GM21529 (cell line): ENCODE data around the gene PLEKHG1.

Experiments
- ATAC-seq: cut with Tn5 transposase; IDR thresholded peaks from one replicate; pipeline ENCODE4 v1.9.1; 2021; ENCODE audit not compliant: unreplicated experiment

Gene PLEKHG1

DNA sequence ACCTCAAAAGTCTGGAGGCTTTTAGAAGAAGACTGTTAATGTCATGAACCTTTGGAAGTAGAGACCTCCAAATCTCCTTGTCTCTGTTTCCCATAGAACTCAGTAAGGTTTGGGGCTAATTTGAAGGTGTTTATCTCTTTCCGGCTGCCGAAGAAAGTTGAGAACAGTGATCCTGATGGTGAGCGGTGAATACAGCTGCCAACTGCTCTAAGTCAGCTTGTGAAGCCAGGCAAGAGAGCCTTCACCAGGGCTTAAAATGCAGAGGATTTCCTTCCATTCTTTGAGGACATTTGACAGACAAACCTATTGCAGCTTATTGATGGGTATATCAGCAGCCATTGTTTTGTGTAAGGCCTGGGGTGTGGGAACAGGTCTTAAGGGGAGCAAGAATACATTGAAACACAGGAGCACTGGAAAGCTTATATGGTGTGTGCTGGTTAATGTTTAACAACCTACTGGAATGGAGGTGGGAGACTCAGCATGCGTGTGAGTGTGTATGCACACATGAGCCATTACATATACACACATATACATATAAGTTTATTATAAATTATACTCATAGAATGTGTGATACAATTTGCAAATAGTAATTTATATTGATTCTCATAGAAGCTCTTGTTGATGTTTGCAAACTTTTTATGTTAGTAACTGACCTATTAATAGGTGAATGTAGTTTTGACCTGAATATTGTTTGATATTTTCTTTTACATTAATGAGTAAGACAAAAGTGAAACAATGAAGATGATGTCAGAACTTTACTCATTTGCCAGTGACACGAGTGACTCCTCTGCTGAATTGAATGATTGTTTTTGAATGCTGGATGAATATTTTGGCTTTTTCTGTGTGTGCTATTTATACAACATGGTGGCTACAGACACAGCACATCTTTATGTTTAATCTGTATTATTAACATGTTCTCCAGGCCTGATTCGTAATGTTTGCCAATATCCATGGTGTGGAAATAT lies 18.1 kb downstream of the PLEKHG1 start:
- no peak for ATAC-seq

DNA sequence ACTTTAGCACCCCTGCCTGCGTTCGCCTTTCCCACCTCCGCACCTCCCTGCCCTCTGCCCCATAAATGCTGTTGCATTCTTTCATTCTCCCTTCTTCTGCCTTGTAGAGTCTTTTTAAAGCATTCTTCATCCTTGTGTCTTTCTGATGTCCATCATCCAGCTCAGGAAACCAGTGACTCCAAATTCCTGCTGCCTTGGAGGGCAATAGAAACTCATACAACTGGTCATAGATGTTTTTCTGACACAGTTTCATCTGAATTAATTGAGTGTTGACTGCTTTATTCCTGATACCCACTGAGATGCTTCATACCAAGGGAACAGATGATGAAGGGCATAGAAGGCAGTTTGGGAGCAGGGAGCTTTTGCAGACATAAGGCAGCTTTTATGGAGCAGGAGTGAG lies 19.6 kb downstream of the PLEKHG1 start:
- no peak for ATAC-seq

- ATAC-seq = no peak
Observed at GRCh38 chr6:150620244-150620643, 20.6 kb downstream of the PLEKHG1 start.

- ATAC-seq = no peak
Observed at GRCh38 chr6:150620763-150621162, 21.1 kb downstream of the PLEKHG1 start.

GRCh38 chr6:150622476-150622875 lies 22.8 kb downstream of the PLEKHG1 start:
- ATAC-seq = no peak

GRCh38 chr6:150622941-150623874 lies 23.5 kb downstream of the PLEKHG1 start:
- ATAC-seq = peak; percentile 99

- no peak for ATAC-seq
Observed at GRCh38 chr6:150624191-150624590, 24.5 kb downstream of the PLEKHG1 start.

DNA sequence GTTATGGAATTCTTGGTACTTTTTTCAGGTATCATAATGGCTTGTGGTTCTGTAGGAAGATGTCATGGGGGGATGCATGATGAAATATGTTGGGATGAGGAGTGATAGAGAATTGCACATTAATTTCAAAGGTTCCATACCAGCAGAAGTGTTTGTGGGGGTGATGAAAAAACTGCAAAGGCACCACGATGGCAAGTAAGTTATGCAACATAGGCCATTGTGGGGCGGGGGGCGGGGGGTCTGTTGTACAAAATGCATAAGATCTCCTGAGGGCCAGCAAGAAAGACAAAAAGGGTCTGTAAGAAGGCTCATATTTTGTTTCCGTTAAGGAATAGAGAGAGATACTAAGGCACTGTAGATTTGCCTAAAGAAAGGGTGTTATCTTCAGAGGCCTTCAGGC lies 26.2 kb downstream of the PLEKHG1 start:
- ATAC-seq = no peak

- ATAC-seq = no peak
Observed at GRCh38 chr6:150627154-150627553, 27.5 kb downstream of the PLEKHG1 start.

GRCh38 chr6:150627585-150628025 lies 27.9 kb downstream of the PLEKHG1 start:
- ATAC-seq = no peak

GRCh38 chr6:150628908-150629307 lies 29.2 kb downstream of the PLEKHG1 start:
- no peak for ATAC-seq

GRCh38 chr6:150631283-150631983 lies 31.7 kb downstream of the PLEKHG1 start:
- ATAC-seq = peak; percentile 39

DNA sequence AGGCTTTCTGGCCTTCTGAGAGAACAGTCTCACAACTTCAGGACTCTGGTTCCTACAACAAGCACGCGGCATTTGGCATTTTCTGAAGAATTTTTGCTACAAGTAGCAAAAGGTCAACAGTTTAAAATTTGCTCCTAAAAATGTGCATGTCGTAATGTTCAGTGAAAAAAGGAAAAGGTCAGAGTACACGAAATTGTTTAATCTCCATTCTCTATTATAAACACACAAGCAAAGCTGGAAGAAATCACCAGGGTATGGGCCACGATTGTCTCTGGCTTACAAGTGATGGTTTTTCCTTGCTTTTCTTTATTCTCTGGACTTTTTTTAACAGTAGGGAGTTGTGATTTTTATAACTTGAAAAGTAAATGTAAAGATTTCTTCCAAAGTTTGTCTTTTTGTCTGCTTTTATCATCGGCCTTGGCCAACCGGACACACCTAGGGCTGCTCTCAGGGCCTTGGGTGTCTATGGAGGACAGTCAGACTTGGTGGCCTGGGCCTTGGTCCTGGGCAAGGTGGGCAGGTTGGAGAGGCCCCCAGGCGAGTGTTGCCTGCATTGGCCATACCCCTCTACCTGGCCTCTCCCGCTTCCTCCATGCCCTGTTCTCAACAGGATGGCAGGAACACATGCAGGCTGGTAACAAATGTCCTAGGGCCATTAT lies 32.4 kb downstream of the PLEKHG1 start:
- no peak for ATAC-seq

DNA sequence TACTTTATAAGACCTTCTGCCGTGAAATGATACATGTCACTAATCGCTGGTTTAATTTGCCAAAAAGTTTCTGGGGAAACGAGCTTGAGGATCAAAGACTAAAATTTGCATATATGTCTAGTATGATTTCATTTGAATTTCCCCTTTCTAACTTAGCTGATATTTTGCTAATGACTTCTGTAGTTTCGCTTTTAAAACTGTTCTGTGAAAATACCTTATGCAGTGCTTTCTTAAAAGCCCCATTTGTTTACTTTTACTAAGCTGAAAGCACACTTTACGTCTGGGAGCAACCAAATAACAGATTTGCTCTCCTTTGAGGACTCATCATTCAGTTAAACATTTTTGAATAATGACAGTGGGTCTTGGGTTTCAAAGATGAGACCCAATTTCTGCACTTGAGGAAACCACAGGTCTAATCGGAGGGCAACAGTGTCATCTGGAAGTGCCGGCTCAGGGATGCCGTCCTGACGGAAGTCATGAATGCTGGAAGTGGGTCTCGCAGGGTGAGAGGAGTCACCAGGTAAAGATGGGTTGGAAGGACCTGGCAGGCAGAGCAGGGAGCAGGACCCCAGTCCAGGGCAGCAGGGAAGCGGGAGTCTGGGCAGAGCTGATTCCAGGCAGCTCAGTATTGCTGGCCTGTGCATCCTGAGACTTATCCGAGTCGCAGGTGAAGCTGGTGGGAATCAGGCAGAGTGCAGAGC lies 33.2 kb downstream of the PLEKHG1 start:
- peak; percentile 48 for ATAC-seq

DNA sequence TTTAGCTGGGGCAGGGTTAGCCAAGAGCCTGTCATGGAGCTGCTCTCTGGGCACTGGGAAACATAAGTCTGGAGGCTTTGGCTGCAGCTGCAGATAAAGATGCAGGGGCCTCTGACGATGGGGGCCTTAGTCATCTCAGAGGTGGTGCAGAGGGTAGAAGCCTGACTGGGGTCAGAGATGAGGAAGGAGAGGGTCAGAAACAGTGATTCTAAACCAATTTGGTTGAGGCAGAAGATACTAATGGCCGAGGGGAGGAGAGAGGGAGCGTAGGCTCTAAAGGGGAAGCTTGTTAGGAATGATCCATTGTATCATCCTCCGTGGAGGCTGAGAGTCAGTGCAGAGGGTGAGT lies 33.8 kb downstream of the PLEKHG1 start:
- ATAC-seq = peak; percentile 21

- no peak for ATAC-seq
Observed at GRCh38 chr6:150634176-150634963, 34.7 kb downstream of the PLEKHG1 start.

- no peak for ATAC-seq
Observed at GRCh38 chr6:150634964-150635292, 35.2 kb downstream of the PLEKHG1 start.

- no peak for ATAC-seq
Observed at GRCh38 chr6:150635906-150636514, 36.3 kb downstream of the PLEKHG1 start.

- ATAC-seq = no peak
Observed at GRCh38 chr6:150636808-150637207, 37.1 kb downstream of the PLEKHG1 start.
